PC-9 (cell line): ENCODE measurements around the gene HEG1. TPM values are rescaled to one million over a fixed set of nuclear protein-coding genes. Genes with fewer than 3 reads are reported as not detected.

Experiments used
- BruUV-seq: library from RNA; stranded (reverse); fragments of 400-500 nt; replicated peaks from 2 replicates; lab custom pipeline; 2021; lab: Mats Ljungman, UMichigan
- CTCF ChIA-PET: fragments of 300-600 bp; sonication (Branson Sonifier 250); formaldehyde crosslinking; loops from one replicate; lab custom pipeline; 2022; ENCODE audit warnings: antibody characterized with exemption; lab: Charles Lee
- POLR2A ChIA-PET: fragments of 300-600 bp; sonication (Branson Sonifier 250); formaldehyde crosslinking; loops from one replicate; lab custom pipeline; 2022; ENCODE audit warnings: antibody characterized with exemption; ENCODE audit not compliant: unreplicated experiment; lab: Charles Lee
- DNase-seq, 2 experiments: peaks; one replicate each; pipeline versions ENCODE4 v3.0.0 to v3.0.0-alpha.2; 2015 to 2022; ENCODE audit warnings: mixed read lengths in 1 of 2
- H2AFZ ChIP-seq: fragments of 200-600 bp; sonication (generic); 2 replicates; pipeline ENCODE4 v1.8.1; 2017; ENCODE audit warnings: antibody characterized with exemption
- H3F3A ChIP-seq: fragments of 200-600 bp; sonication (generic); 2 replicates; pipeline ENCODE4 v1.8.1; 2017; ENCODE audit warnings: antibody characterized with exemption, mild to moderate bottlenecking, low read depth; ENCODE audit not compliant: insufficient read depth
- H3K27ac ChIP-seq: fragments of 200-600 bp; sonication (generic); 2 replicates; pipeline ENCODE4 v1.6.1; 2016; ENCODE audit warnings: mixed run types
- H3K27me3 ChIP-seq: fragments of 200-600 bp; sonication (generic); 2 replicates; pipeline ENCODE4 v1.6.1; 2016; ENCODE audit warnings: low read depth, mixed run types; ENCODE audit not compliant: insufficient read depth
- H3K36me3 ChIP-seq: fragments of 200-600 bp; sonication (generic); 2 replicates; pipeline ENCODE4 v1.6.1; 2016; ENCODE audit warnings: low read depth, mixed run types
- H3K4me1 ChIP-seq: fragments of 200-600 bp; sonication (generic); replicated peaks from 2 replicates; pipeline ENCODE4 v1.6.1; 2016; ENCODE audit warnings: mixed run types; ENCODE audit not compliant: insufficient read depth
- H3K4me2 ChIP-seq: fragments of 200-600 bp; sonication (generic); 2 replicates; pipeline ENCODE4 v1.6.1; 2017; ENCODE audit warnings: mixed run types
- H3K4me3 ChIP-seq: fragments of 200-600 bp; sonication (generic); 2 replicates; pipeline ENCODE4 v1.6.1; 2016; ENCODE audit warnings: mixed run types
- H3K79me2 ChIP-seq: fragments of 200-600 bp; sonication (generic); 2 replicates; pipeline ENCODE4 v1.6.1; 2017; ENCODE audit warnings: low read depth, mixed run types
- H3K9me2 ChIP-seq: fragments of 200-600 bp; sonication (generic); 2 replicates; pipeline ENCODE4 v1.8.1; 2017; ENCODE audit warnings: mild to moderate bottlenecking; ENCODE audit not compliant: insufficient read depth
- H3K9me3 ChIP-seq: fragments of 200-600 bp; sonication (generic); 2 replicates; pipeline ENCODE4 v1.8.1; 2016; ENCODE audit warnings: low read depth; ENCODE audit not compliant: insufficient read depth
- H4K20me1 ChIP-seq: fragments of 200-600 bp; sonication (generic); 2 replicates; pipeline ENCODE4 v1.8.1; 2017; ENCODE audit not compliant: insufficient read depth
- CTCF ChIP-seq: fragments of 200-600 bp; sonication (generic); conservative IDR thresholded peaks from 2 replicates; pipeline ENCODE4 v1.6.1; 2017; ENCODE audit warnings: mixed run types, antibody characterized with exemption, mild to moderate bottlenecking, moderate library complexity
- EZH2 ChIP-seq: fragments of 200-600 bp; sonication (generic); IDR thresholded peaks from 2 replicates; pipeline ENCODE4 v1.8.0; 2017; ENCODE audit warnings: antibody characterized with exemption, low read depth
- intact Hi-C: fragments of 100-400 bp; cut with micrococcal nuclease; formaldehyde crosslinking; loops from one replicate; pipeline ENCODE4 v1.10.0; 2022; ENCODE audit not compliant: unreplicated experiment
- total RNA-seq: library from RNA; stranded (reverse); gene quantifications from 2 replicates; pipeline ENCODE4 v1.2.3, GENCODE V29; 2021

Gene HEG1
- total RNA-seq, 1 experiment from 2014 or later, result 33.5 TPM

- Histone ChIP-seq H3K9me2 (no peaks in the 10 kb centered on the region), H3K79me2 (no peaks in the 10 kb centered on the region), H3K36me3 (no peaks in the 10 kb centered on the region), H2AFZ (no peak overlapping the region), H3K9me3 (no peaks in the 10 kb centered on the region), H3F3A (no peaks in the 10 kb centered on the region), H3K27ac (no peak overlapping the region), H3K4me3 (no peak overlapping the region), H3K27me3 (no peaks in the 10 kb centered on the region), H3K4me1 (no peaks in the 10 kb centered on the region), H4K20me1 (no peaks in the 10 kb centered on the region), H3K4me2 (no peak overlapping the region)
- intact Hi-C loops, result no loop called here
- POLR2A ChIA-PET, result no interaction called here
- BruUV-seq, result no TSS peak
- CTCF ChIA-PET, result no interaction called here
- DNase-seq, result no peak
- no peak for TF ChIP-seq EZH2
- no peak for TF ChIP-seq CTCF
These were observed 47.0 kb downstream of the HEG1 start for GRCh38 chr3:125008766-125009165.

- 0 out of 2 replicates have a peak, but pooled peaks cover 6% of the 10 kb centered on the region for H3K4me1 ChIP-seq
- H3K9me3 ChIP-seq, result no peaks in the 10 kb centered on the region
- no peak overlapping the region for H2AFZ ChIP-seq
- ChIA-PET CTCF (interaction anchor here (0.6 kb wide), 1 partner anchor 375 kb away, joined by 4 read pairs; no protein-coding TSS in a partner anchor), POLR2A (no interaction called here)
- intact Hi-C loops, result no loop called here
- TF ChIP-seq CTCF (no peak), EZH2 (no peak)
- H3F3A ChIP-seq, result no peaks in the 10 kb centered on the region
- H3K27me3 ChIP-seq, result no peaks in the 10 kb centered on the region
- H4K20me1 ChIP-seq, result no peaks in the 10 kb centered on the region
- no peaks in the 10 kb centered on the region for H3K79me2 ChIP-seq
- no peak overlapping the region for H3K27ac ChIP-seq
- no peak overlapping the region for H3K4me2 ChIP-seq
- no peaks in the 10 kb centered on the region for H3K36me3 ChIP-seq
- DNase-seq, result no peak
- no TSS peak for BruUV-seq
- no peak overlapping the region for H3K4me3 ChIP-seq
- no peaks in the 10 kb centered on the region for H3K9me2 ChIP-seq
These were observed 49.5 kb downstream of the HEG1 start for GRCh38 chr3:125006291-125006731.

- ChIA-PET POLR2A (no interaction called here), CTCF (interaction anchor here (0.6 kb wide), 1 partner anchor 376 kb away, joined by 4 read pairs; no protein-coding TSS in a partner anchor)
- Histone ChIP-seq H3K4me1 (0 out of 2 replicates have a peak, but pooled peaks cover 6% of the 10 kb centered on the region), H3K27me3 (no peaks in the 10 kb centered on the region), H3K4me3 (no peak overlapping the region), H3K27ac (no peak overlapping the region), H3F3A (no peaks in the 10 kb centered on the region), H3K4me2 (no peak overlapping the region), H3K79me2 (no peaks in the 10 kb centered on the region), H3K9me2 (no peaks in the 10 kb centered on the region), H3K36me3 (no peaks in the 10 kb centered on the region), H3K9me3 (no peaks in the 10 kb centered on the region), H4K20me1 (no peaks in the 10 kb centered on the region), H2AFZ (no peak overlapping the region)
- intact Hi-C loops, result no loop called here
- TF ChIP-seq CTCF (no peak), EZH2 (no peak)
- BruUV-seq, result no TSS peak
- no peak for DNase-seq
These were observed 50.1 kb downstream of the HEG1 start for GRCh38 chr3:125005676-125006075.
